GM19043 (cell line): Measurements from ENCODE around the gene DGCR8.

Experiments used
- ATAC-seq: cut with Tn5 transposase; IDR thresholded peaks from one replicate; pipeline ENCODE4 v1.9.1; 2021; ENCODE audit warnings: low read depth; ENCODE audit not compliant: unreplicated experiment

Gene DGCR8

DNA sequence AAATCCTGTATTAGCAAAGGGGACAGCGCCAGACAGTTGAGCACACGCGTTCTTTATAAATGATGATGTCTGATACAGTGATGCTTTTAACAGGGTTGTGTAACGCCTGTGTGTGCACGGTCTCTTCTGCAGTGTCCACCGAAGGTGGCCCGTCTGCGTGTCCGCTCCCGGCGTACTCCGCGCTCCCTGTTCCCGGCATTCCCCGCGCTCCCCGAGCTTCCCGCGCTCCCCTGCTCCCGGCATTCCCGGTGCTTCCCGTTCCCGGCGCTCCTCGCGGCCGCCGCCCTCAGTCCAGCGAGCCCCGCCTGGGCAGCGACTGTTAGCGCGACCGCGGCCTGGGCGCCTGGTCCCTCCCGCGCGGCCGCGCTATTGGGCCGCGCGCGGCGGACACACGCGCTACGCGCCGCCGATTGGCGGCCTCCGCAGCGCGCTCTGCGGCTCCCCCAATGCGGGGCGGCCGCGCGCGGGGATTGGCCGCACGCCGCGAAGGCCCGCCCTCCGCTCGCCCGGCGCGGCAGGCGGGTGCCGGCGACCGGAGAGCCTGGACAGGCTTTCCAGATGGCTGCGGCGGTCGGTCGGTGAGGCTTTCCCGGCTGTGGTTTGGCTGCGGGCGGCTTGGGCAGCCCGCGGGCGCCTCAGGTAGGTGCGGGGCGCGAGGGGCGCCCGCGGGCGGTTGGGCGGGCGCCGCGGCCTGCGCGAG is at the start of gene DGCR8:
Gene DGCR8, plus strand, starts transcription at position 497 of the 700 bp plus-strand sequence. CDS start 5,723 bp downstream, outside the sequence.
- ATAC-seq: peak; percentile 65

DNA sequence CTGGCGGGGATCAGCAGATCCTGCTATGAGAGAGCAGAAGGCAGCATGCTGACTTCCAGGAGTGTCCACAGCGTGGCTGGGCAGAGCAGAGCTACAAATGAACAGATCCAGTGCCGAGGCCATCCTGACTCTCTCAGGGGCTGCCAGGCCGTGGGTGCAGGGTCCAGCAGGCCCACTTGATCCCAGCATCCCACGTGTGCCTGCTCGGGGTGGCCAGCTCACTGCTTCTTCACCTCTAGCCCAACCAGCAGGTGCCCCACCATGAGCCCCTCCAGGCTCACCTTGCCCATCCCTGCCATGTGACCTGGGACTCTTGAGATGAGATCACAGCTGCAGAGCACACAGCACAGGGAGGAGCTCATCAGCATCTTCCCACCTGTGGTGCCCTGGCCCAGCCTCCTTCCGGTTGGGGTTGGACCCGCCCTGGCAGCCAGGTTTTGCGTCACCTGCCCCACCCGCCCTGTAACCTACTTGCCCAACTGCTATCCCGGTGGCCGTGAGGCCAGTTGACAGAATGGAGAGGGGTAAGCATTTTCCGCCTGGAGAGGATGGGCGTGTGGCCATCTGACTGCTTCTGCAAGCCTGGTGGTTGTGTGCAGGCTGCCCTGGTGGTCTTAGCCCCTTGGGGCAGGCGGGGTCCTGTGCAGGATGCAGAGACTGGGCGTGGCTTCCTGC is 48.2 kb upstream of the DGCR8 start:
- ATAC-seq: no peak

GRCh38 chr22:20032407-20032991 is 47.5 kb upstream of the DGCR8 start:
- no peak for ATAC-seq

DNA sequence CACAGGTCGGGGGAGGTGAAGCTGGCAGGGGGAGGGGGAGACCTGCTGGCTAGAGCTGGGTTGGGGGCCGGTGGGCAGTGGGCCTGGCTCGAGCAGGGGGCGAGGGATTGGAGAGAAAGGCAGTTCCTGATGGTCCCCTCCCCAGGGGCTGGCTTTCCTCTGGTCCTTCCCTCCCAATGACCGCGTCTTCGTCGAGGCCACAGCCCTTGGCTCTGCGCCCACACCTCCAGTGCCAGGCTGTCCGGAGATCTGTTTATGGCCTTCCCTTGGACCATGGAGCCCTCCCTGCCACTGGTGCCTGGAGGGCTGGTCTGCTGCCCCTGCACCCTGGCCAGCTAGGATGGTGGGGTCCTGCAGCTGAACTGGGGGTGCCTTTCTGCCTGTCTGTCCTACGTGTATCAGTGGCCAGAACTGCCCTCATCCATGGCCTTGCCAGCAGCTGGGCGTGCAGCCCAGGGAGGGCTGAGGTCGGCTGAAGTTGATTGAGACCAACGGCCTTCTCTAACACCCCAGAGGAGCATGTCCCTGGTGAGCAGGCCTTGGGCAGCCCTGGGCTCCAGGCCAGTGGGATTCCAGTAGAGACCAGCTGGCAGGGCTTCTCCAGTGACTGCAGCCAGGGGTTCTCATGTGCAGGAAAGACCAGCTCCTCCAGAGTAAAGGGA is 46.9 kb upstream of the DGCR8 start:
- no peak for ATAC-seq

GRCh38 chr22:20034143-20034542 is 45.9 kb upstream of the DGCR8 start:
- no peak for ATAC-seq

GRCh38 chr22:20035375-20036083 is 44.5 kb upstream of the DGCR8 start:
- ATAC-seq: no peak

DNA sequence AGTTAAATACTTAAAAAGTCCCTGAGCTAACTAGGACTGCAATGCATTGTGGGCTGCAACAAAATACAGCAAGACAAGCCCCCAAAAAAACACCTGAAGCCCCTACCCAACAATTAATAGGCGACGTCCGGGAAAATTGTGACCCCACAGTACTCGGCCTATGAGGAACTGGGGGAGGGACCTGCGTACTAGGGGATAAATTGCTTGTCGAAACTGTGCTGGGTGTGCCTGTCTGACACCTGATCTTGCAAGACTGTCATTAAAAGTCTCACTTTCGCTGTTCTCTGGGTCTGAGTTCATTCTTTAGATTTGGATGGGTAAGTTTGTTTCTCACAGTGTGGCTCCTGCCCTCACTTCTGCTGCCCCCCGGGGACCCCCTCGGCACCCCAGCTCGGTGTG is 44.0 kb upstream of the DGCR8 start:
- no peak for ATAC-seq

DNA sequence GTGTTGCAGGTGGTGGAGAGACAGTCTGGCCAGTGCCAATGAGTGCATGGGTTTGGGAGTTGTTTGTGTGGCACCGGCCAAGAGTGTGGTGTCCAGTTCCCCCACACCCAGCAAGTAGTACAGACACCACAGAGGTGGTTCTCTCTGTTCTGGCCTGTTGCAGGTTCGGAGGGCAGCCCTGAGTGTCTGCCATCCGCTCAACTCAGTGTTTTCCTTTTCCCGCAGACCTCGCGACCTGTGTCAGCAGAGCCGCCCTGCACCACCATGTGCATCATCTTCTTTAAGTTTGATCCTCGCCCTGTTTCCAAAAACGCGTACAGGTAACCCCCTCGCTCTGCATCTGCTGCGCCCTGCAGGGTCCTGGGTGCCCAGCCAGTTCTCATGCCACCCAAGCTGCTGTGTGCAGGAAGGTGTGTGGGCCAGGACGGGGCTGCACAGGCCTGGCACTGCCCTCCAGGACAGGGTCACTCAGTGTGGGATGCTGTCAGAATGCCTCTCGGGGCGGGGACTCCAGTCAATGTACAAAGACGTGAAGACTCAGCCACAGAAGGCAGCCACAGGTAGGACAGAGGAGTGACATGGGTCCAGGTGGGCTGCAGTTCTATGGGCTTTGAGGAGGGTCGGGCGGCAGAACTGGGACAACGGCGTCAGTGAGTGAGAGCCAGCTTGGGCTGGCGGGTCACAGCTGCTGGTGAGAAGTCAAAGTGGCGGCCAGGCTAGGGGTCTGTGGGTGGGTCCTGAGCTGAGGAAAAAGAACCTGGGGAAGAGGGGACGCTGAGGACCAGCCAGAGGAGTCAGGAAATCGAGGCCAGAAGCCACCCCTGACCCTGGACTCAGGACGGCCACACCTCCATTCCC is 43.3 kb upstream of the DGCR8 start:
- ATAC-seq: no peak

GRCh38 chr22:20037419-20037818 is 42.6 kb upstream of the DGCR8 start:
- no peak for ATAC-seq

- ATAC-seq: no peak
These were observed 41.5 kb upstream of the DGCR8 start for GRCh38 chr22:20038574-20038973.

DNA sequence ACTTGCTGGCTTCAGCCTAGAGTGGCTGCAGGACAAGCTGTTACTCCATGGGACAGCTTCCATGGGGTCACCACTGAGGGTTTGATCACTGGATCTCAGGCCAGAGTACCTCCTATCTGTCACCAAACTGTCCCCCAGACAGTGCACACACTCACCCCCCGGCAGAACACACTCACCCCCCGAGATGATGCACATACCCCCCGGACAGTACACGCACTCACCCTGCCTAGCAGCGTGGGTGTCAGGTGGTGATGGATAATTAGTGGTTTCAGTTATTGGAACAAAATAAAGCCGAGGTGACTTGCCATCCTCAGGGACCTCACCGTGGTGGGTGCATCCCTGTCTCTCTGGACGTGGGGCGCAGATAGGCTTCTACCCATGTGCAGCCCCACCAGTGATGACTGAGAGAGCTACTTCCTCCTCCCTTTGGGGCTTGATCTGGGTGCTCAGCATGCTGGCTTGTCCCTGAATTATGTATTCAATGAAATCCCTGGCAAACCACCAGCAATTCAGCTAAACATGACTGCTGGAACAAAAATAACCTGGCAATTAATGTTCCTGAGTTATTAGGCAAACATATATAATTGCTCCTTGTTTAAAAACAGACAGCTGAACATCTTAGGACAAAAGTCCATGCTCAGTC is 40.2 kb upstream of the DGCR8 start:
- no peak for ATAC-seq

DNA sequence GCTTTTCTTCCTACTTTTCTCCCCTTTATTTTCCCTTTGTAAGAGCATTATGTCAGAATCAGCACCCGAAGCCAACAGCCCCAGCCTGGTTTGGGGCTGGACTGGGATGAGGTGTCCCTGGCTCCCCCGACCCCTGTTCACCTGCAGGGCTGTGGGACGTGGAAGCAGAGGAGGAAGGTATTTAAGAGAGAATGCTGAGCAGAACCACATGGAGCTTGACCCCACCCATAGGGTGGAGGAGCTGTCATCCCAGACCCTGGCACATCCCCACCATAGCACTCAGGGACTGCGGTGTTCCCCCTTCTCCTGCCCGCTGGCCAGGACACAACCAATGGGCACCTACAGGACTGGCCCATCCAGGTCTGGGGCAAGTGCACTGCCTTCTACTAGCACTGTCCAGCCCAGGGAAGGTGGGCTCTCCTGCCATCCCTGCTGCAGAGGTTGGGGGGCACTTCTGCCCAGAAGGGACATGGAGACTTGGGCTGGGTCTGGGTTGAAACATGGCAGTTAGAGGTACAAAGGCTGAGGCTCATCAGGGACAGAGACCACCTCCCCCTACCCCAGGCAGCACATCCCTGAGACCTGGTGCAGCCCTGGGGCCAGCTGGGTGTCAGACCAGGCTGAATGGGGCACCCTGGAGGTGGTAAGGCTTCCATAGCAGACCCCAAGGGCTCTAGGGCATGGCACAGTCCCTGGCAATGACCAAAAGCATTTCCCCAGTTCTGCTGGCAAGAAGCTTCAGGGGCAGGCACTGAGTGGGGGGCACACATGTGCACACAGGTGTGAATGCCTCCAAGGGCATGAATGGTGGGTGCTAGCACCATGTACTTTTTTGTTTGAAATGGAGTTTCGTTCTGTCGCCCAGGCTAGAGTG is 39.5 kb upstream of the DGCR8 start:
- ATAC-seq: no peak

GRCh38 chr22:20043057-20043996 is 36.7 kb upstream of the DGCR8 start:
- ATAC-seq: no peak

- no peak for ATAC-seq
These were observed 36.1 kb upstream of the DGCR8 start for GRCh38 chr22:20043997-20044342.

DNA sequence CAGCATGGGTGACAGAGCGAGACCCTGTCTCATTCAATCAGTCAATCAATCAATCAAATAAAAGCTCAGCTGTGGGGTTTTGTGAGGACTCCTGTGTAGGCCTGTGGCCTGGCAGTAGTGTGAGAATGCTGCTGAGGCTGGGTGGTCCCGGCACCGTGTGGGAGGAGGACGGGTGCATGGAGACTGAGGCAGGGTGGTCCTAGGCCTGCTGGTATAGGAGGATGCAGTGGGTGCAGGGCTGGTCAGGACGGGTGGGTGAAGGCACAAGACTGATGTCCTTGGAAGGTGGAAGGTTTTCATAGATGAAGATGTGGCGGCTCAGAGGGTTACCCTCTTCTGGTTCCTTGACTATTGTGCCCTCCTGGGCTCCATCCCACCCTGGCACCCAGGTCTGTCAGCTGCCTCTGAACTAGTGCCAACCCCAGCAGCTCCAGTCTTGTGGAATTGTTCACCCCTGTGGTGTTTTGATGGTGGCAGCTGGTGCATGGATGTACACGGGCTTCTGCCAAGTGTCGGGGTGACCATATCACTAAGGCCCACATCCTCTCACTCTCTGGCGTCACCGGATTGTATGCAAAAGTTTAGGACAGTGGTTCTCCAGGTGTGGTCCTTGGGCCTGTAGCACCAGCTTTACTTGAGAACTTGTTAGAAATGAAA is 35.4 kb upstream of the DGCR8 start:
- no peak for ATAC-seq

DNA sequence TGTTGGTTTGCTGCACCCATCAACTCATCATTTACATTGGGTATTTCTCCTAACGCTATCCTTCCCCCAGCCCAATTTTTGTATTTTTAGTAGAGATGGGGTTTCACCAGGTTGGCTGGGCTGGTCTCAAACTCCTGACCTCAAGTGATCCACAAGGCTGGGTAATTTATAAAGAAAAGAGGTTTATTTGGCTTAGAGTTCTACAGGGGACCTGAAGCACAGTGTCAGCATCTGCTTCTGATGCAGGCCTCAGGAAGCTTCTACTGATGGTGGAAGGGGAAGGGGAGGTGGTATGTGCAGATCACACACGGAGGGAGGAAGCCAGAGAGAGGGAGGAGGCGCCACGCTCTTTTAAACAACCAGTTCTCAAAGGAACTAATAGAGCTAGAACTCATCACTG is 33.3 kb upstream of the DGCR8 start:
- ATAC-seq: no peak

GRCh38 chr22:20051927-20052308 is 28.1 kb upstream of the DGCR8 start:
- ATAC-seq: no peak
